IMR-90 (cell line): ENCODE measurements around the gene FAM219A. TPM values are rescaled to one million over a fixed set of nuclear protein-coding genes. Genes with fewer than 3 reads are reported as not detected.

Experiments
- ATAC-seq: fragments of 200-7000 bp; cut with Tn5 transposase; 2 replicates; pipeline ENCODE4 v1.9.1; 2020; ENCODE audit warnings: low read depth, mild to moderate bottlenecking, moderate library complexity
- BruUV-seq: library from RNA; stranded (reverse); fragments of 400-500 nt; replicated peaks from 2 replicates; lab custom pipeline; 2021; lab: Mats Ljungman, UMichigan
- CTCF ChIA-PET: fragments of 300-600 bp; formaldehyde crosslinking; extraction: SDS; loops from one replicate; lab custom pipeline; 2021; ENCODE audit warnings: antibody characterized with exemption; lab: Yijun Ruan, JAX
- POLR2A ChIA-PET: fragments of 300-600 bp; sonication (Branson Sonifier 250); formaldehyde crosslinking; loops from one replicate; lab custom pipeline; 2022; ENCODE audit warnings: antibody characterized with exemption; ENCODE audit not compliant: unreplicated experiment; lab: Charles Lee
- DNase-seq: peaks from one replicate; pipeline ENCODE4 v3.0.0; 2013
- H2AFZ ChIP-seq: replicated peaks from 2 replicates; pipeline ENCODE3; 2013; ENCODE audit warnings: low read length, mild to moderate bottlenecking; ENCODE audit not compliant: poor library complexity
- H2AK5ac ChIP-seq: 2 replicates; pipeline ENCODE4 v1.6.1; 2013; ENCODE audit warnings: low read depth, low read length, inconsistent platforms
- H2AK9ac ChIP-seq: replicated peaks from 2 replicates; pipeline ENCODE3; 2013; ENCODE audit warnings: mild to moderate bottlenecking, low read depth, low read length, moderate library complexity; ENCODE audit not compliant: poor library complexity
- H2BK120ac ChIP-seq: 2 replicates; pipeline ENCODE4 v1.6.1; 2013; ENCODE audit warnings: low read depth, low read length, inconsistent platforms
- H2BK15ac ChIP-seq: 3 replicates; pipeline ENCODE4 v1.6.1; 2013; ENCODE audit warnings: low read depth, low read length, inconsistent platforms
- H2BK20ac ChIP-seq: 2 replicates; pipeline ENCODE4 v1.6.1; 2013; ENCODE audit warnings: low read depth, mild to moderate bottlenecking, inconsistent platforms, low read length, moderate library complexity
- H2BK5ac ChIP-seq: 2 replicates; pipeline ENCODE4 v1.6.1; 2013; ENCODE audit warnings: mild to moderate bottlenecking, low read depth, low read length, inconsistent platforms; ENCODE audit not compliant: poor library complexity, severe bottlenecking
- H3K14ac ChIP-seq: replicated peaks from 2 replicates; pipeline ENCODE4 v1.6.1; 2013; ENCODE audit warnings: low read depth, low read length, inconsistent platforms
- H3K18ac ChIP-seq: 2 replicates; pipeline ENCODE4 v1.6.1; 2013; ENCODE audit warnings: low read depth, low read length, control low read depth
- H3K23ac ChIP-seq: 2 replicates; pipeline ENCODE4 v1.6.1; 2013; ENCODE audit warnings: low read depth, low read length, inconsistent platforms
- H3K27ac ChIP-seq: 2 replicates; pipeline ENCODE4 v1.5.1; 2013; ENCODE audit warnings: mild to moderate bottlenecking, control low read depth, low read length; ENCODE audit not compliant: insufficient read depth
- H3K27me3 ChIP-seq: 2 replicates; pipeline ENCODE4 v1.6.1; 2013; ENCODE audit warnings: low read length; ENCODE audit not compliant: control insufficient read depth, insufficient read depth
- H3K36me3 ChIP-seq: 2 replicates; pipeline ENCODE4 v1.6.1; 2013; ENCODE audit warnings: low read length, mixed read lengths; ENCODE audit not compliant: control insufficient read depth, insufficient read depth
- H3K4ac ChIP-seq: 2 replicates; pipeline ENCODE4 v1.6.1; 2013; ENCODE audit warnings: low read depth, low read length, inconsistent platforms
- H3K4me1 ChIP-seq: 2 replicates; pipeline ENCODE4 v1.6.1; 2013; ENCODE audit warnings: low read length, mixed read lengths; ENCODE audit not compliant: control insufficient read depth, insufficient read depth
- H3K4me2 ChIP-seq: 2 replicates; pipeline ENCODE4 v1.6.1; 2013; ENCODE audit warnings: low read depth, mild to moderate bottlenecking, control low read depth, low read length, moderate library complexity
- H3K4me3 ChIP-seq: 2 replicates; pipeline ENCODE4 v1.5.1; 2013; ENCODE audit warnings: low read depth, mild to moderate bottlenecking, control low read depth, low read length, moderate library complexity; ENCODE audit not compliant: insufficient read depth
- H3K56ac ChIP-seq: 2 replicates; pipeline ENCODE4 v1.6.1; 2013; ENCODE audit warnings: low read length, inconsistent platforms; ENCODE audit not compliant: insufficient read depth; ENCODE audit errors: extremely low read depth
- H3K79me1 ChIP-seq, 2 experiments: 2 replicates each; pipeline ENCODE4 v1.6.1; 2013; ENCODE audit warnings: low read length in 2 of 2, inconsistent platforms in 1 of 2, low read depth in 1 of 2
- H3K9ac ChIP-seq: 2 replicates; pipeline ENCODE4 v1.6.1; 2013; ENCODE audit warnings: low read depth, low read length, control low read depth
- H3K9me1 ChIP-seq: 2 replicates; pipeline ENCODE4 v1.6.1; 2013; ENCODE audit warnings: low read length, inconsistent platforms; ENCODE audit not compliant: insufficient read depth
- H3K9me3 ChIP-seq: 2 replicates; pipeline ENCODE4 v1.6.1; 2013; ENCODE audit warnings: low read length; ENCODE audit not compliant: control insufficient read depth, insufficient read depth
- H4K20me1 ChIP-seq: 2 replicates; pipeline ENCODE4 v1.6.1; 2013; ENCODE audit warnings: low read length, inconsistent platforms; ENCODE audit not compliant: insufficient read depth
- H4K5ac ChIP-seq: 2 replicates; pipeline ENCODE4 v1.6.1; 2013; ENCODE audit warnings: mild to moderate bottlenecking, low read depth, low read length, control low read depth
- H4K8ac ChIP-seq, 2 experiments: 2 replicates each; pipeline ENCODE4 v1.6.1; 2013; ENCODE audit warnings: low read depth in 2 of 2, low read length in 2 of 2, control low read depth in 1 of 2, inconsistent platforms in 1 of 2
- H4K91ac ChIP-seq: 2 replicates; pipeline ENCODE4 v1.6.1; 2013; ENCODE audit warnings: low read depth, low read length, inconsistent platforms; ENCODE audit not compliant: insufficient read depth
- MAZ ChIP-seq: IDR thresholded peaks from 2 replicates; pipeline ENCODE4 v1.6.1; 2012; ENCODE audit warnings: low read depth, mild to moderate bottlenecking, low read length, improper control_type of control experiment, moderate library complexity, borderline replicate concordance
- WGBS, 2 experiments: methylation state at CpG; one replicate each; pipeline versions ENCODE4 v1.1.5 to v1.1.7; 2013; ENCODE audit warnings: missing lambda C conversion rate in 2 of 2; ENCODE audit not compliant: insufficient read length in 1 of 2; ENCODE audit errors: extremely low coverage in 2 of 2; 5-methylcytosine and 5-hydroxymethylcytosine counted together
- dilution Hi-C: fragments of 300-500 bp; cut with HindIII; formaldehyde crosslinking; loops from one replicate; pipeline ENCODE4 v1.14.3; 2018; ENCODE audit warnings: low sequenced_read_pairs; ENCODE audit not compliant: unreplicated experiment
- in situ Hi-C: fragments of 300-500 bp; cut with MboI; formaldehyde crosslinking; loops from 3 replicates; pipeline ENCODE4 v1.14.3; 2019; ENCODE audit warnings: low sequenced_read_pairs, inconsistent platforms, mixed read lengths
- intact Hi-C: fragments of 100-400 bp; cut with micrococcal nuclease; formaldehyde crosslinking; loops from 2 replicates; pipeline ENCODE4 v1.10.0; 2022
- polyA plus RNA-seq, 3 experiments: library from polyadenylated mRNA; depleted of rRNA; stranded (reverse); fragments of >200 nt; gene quantifications; 2 replicates each; pipeline ENCODE4 v1.2.3, GENCODE V29; 2012; ENCODE audit warnings: low replicate concordance in 1 of 3
- total RNA-seq: library from RNA; depleted of rRNA; stranded (reverse); fragments of >200 nt; gene quantifications from 2 replicates; pipeline ENCODE4 v1.2.3, GENCODE V29; 2012

The FAM219A gene
- total and polyA plus RNA-seq, 2 of the 4 experiments (the other 2 are of a cell fraction) = 4.8 to 20.8 TPM

- ChIA-PET CTCF (no interaction called here), POLR2A (no interaction called here)
- Histone ChIP-seq H3K27ac (no peak overlapping the region), H2AK9ac (no peak overlapping the region), H3K36me3 (no peaks in the 10 kb centered on the region), H4K91ac (no peak overlapping the region), H3K4me1 (no peaks in the 10 kb centered on the region), H3K4me3 (no peak overlapping the region), H2BK20ac (no peak overlapping the region), H4K5ac (no peak overlapping the region), H4K8ac (no peak overlapping the region), H2BK15ac (no peak overlapping the region), H2AK5ac (no peak overlapping the region), H3K9me3 (no peaks in the 10 kb centered on the region), H3K18ac (no peak overlapping the region), H3K27me3 (peaks cover 17% of the 10 kb centered on the region), H2BK5ac (no peak overlapping the region), H3K9ac (no peak overlapping the region), H3K56ac (no peak overlapping the region), H3K79me1 (peaks cover 0 to 1% of the 10 kb centered on the region in 2 experiments; a peak in 1 of 4 replicates), H3K4ac (no peak overlapping the region), H3K23ac (no peak overlapping the region), H2BK120ac (no peak overlapping the region), H3K4me2 (no peak overlapping the region), H3K14ac (no peak overlapping the region), H4K20me1 (no peaks in the 10 kb centered on the region; the same call in 1 of the 2 replicates), H2AFZ (no peak overlapping the region), H3K9me1 (peaks cover 2% of the 10 kb centered on the region)
- WGBS, 2 experiments = 50% methylated on average over 1 of the region's 2 CpGs; no CpG with 5 or more reads in 1 of the 2 experiments
- no peak for TF ChIP-seq MAZ
- DNase-seq = no peak
- BruUV-seq = no TSS peak
- dilution Hi-C loops (no loop called here), in situ Hi-C loops (no loop called here), intact Hi-C loops (no loop called here)
- ATAC-seq = no peak
These were observed 5.5 kb upstream of the FAM219A start for GRCh38 chr9:34463901-34464232.
